ENCODE results near the gene C2orf69.

GRCh38 chr2:199975273-199975895 lies 64.3 kb downstream of the C2orf69 start:
- TF ChIP-seq CTCF (IDR thresholded peaks at IDR 0.05; ENCODE audit: insufficient read depth, low read depth, low read length): no peak
- no peak for TF ChIP-seq EZH2 (IDR thresholded peaks at IDR 0.05; ENCODE audit: insufficient read depth, low read length)

Measured in astrocyte (in vitro differentiated cells and primary cell).